Stimulated activated effector memory CD8-positive, alpha-beta T cell treated with anti-CD3 and anti-CD28 coated beads, Interleukin-12 subunit alpha, Interleukin-12 subunit beta, amount 100 ng/mL, for 72 hours (primary cell): Measurements from ENCODE around the gene COL6A2.
"Not testable (repeated sequence)": the region's sequence is repeated elsewhere in the genome, so short reads cannot be mapped to it uniquely, and the experiment has no call there.

ENCODE experiments used
- ATAC-seq: fragments of 150-1000 bp; cut with Tn5 transposase; 2 replicates; pipeline ENCODE4 v1.10.0; 2021
- DNase-seq, 2 donors: peaks; one replicate each; pipeline ENCODE4 v3.0.0; 2021 to 2022; ENCODE audit warnings: low spot score in 2 of 2
- H3K27ac Mint-ChIP-seq: one replicate; pipeline ENCODE4 v1.8.0; 2022; ENCODE audit warnings: mild to moderate bottlenecking, mixed read lengths
- H3K36me3 Mint-ChIP-seq: one replicate; pipeline ENCODE4 v1.8.0; 2022; ENCODE audit warnings: mild to moderate bottlenecking, mixed read lengths
- H3K4me1 Mint-ChIP-seq: one replicate; pipeline ENCODE4 v1.8.0; 2022; ENCODE audit warnings: mixed read lengths
- H3K4me3 Mint-ChIP-seq: one replicate; pipeline ENCODE4 v1.8.0; 2022; ENCODE audit warnings: mild to moderate bottlenecking, mixed read lengths
- H3K9me3 Mint-ChIP-seq: one replicate; pipeline ENCODE4 v1.8.0; 2022; ENCODE audit warnings: mixed read lengths

The COL6A2 gene

DNA sequence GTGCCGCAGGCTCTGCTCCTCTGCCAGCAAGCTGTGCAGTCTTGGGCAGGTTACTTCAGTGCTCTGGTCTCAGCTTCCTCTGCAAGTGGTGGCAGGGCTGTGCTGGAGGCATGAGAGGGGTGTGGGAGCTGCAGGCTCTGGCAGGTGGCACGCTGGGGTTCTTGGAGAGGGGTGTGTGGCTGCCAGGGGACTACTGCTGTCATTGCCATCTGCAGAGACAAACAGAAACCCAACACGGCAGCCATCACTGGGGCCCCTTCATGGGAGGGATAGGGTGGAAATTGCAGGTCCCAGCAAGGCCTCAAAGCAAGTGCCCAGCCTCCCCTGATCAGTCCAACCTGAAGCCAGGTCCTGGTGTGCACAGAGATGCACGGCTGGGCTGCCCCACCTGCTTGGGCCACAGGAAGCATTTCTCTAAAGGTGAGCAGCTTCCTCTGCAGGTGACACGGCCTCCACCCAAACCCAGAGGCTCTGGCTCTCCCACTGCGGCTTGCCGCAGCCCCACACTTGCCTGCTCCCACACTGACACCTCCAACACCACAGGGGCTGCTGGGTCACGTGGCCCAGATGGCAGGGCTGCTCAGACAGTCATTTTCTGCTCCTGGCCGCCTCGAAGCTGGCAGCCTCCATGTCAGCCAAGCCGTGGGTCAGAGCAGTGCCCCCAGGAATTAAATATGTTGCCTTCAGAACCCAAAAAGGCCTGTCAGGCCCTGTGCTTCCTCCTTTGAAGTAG, 4.1 kb upstream of the COL6A2 start:
- H3K36me3 Mint-ChIP-seq = peaks cover 7% of the 10 kb centered on the region
- no peak overlapping the region for H3K27ac Mint-ChIP-seq
- peak in 1 of 2 donors; percentile 51 for DNase-seq
- ATAC-seq = peak; percentile 60
- peaks cover 16% of the 10 kb centered on the region for H3K4me1 Mint-ChIP-seq
- H3K9me3 Mint-ChIP-seq = peaks cover 7% of the 10 kb centered on the region
- no peak overlapping the region for H3K4me3 Mint-ChIP-seq

GRCh38 chr21:46094401-46095082, 3.4 kb upstream of the COL6A2 start:
- no peak overlapping the region for H3K4me3 Mint-ChIP-seq
- H3K9me3 Mint-ChIP-seq = peaks cover 7% of the 10 kb centered on the region
- H3K36me3 Mint-ChIP-seq = peaks cover 7% of the 10 kb centered on the region
- H3K4me1 Mint-ChIP-seq = peaks cover 16% of the 10 kb centered on the region
- no peak for DNase-seq
- H3K27ac Mint-ChIP-seq = no peak overlapping the region
- ATAC-seq = no peak

- peaks cover 16% of the 10 kb centered on the region for H3K4me1 Mint-ChIP-seq
- DNase-seq = no peak
- H3K36me3 Mint-ChIP-seq = peaks cover 7% of the 10 kb centered on the region
- peaks cover 7% of the 10 kb centered on the region for H3K9me3 Mint-ChIP-seq
- ATAC-seq = no peak
- no peak overlapping the region for H3K4me3 Mint-ChIP-seq
- no peak overlapping the region for H3K27ac Mint-ChIP-seq
These were observed 2.7 kb upstream of the COL6A2 start for GRCh38 chr21:46095083-46095719.

GRCh38 chr21:46095814-46096595, 1.9 kb upstream of the COL6A2 start:
- peak in 1 of 2 donors; percentile 43 for DNase-seq
- no peak for ATAC-seq
- H3K36me3 Mint-ChIP-seq = peaks cover 5% of the 10 kb centered on the region
- H3K27ac Mint-ChIP-seq = no peak overlapping the region
- H3K4me3 Mint-ChIP-seq = peak overlapping the region; percentile 41
- H3K9me3 Mint-ChIP-seq = peaks cover 3% of the 10 kb centered on the region
- H3K4me1 Mint-ChIP-seq = peaks cover 23% of the 10 kb centered on the region

DNA sequence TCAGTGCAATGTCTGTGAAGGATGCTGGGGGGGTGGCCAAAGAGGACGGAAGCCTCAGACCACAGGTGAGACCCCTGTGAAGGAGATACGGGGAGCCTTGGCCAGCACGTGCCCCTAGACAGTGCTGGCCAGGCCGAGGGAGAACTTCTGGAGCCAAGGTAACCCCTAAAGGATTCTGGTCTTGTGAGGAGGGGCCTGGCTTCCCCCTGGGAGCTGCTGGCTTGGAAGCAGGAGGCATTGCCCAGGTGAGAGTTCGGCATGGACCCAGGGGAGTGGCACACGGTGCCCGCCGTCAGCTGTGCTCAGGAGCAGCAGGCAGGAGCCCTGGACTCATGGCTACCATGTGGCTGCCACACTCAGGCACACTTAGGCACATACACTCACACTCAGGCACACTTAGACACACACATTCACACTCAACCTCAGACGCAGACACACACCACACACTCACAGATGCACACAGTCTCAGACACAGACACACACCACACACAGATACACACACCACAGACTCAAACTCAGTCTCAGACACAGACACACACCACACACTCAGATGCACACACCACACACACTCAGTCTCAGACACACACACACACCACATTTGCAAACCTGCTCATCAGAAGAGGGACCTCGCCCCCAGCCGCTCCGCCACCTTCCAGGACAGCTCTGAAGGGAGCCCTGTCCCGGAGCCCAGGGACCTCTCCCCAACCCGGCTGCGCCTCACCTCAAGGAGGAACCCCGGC, 1.1 kb upstream of the COL6A2 start:
- peak in 1 of 2 donors; percentile 42 for DNase-seq
- Mint-ChIP-seq H3K4me3 (peak overlapping the region; percentile 41), H3K36me3 (no peaks in the 10 kb centered on the region), H3K27ac (no peak overlapping the region), H3K4me1 (peaks cover 23% of the 10 kb centered on the region), H3K9me3 (peaks cover under 1% of the 10 kb centered on the region)
- no peak for ATAC-seq

GRCh38 chr21:46098303-46099141, 610 bp downstream of the COL6A2 start:
- H3K27ac Mint-ChIP-seq = no peak overlapping the region
- peaks cover 23% of the 10 kb centered on the region for H3K4me1 Mint-ChIP-seq
- peak in 1 of 2 donors; percentile 49 for DNase-seq

GRCh38 chr21:46099476-46099875, 1.6 kb downstream of the COL6A2 start:
- H3K9me3 Mint-ChIP-seq = peaks cover 17% of the 10 kb centered on the region
- H3K4me1 Mint-ChIP-seq = peaks cover 23% of the 10 kb centered on the region
- ATAC-seq = no peak
- no peak overlapping the region for H3K27ac Mint-ChIP-seq
- DNase-seq = peak in 1 of 2 donors; percentile 45
- H3K36me3 Mint-ChIP-seq = no peaks in the 10 kb centered on the region
- H3K4me3 Mint-ChIP-seq = peak overlapping the region; percentile 42

More at GRCh38 chr21:46098303-46099141, 610 bp downstream of the COL6A2 start:
- H3K9me3 Mint-ChIP-seq = peaks cover 11% of the 10 kb centered on the region
- ATAC-seq = peak; percentile 31
- H3K36me3 Mint-ChIP-seq = no peaks in the 10 kb centered on the region
- peak overlapping the region; percentile 42 for H3K4me3 Mint-ChIP-seq

GRCh38 chr21:46100020-46100419, 2.1 kb downstream of the COL6A2 start:
- H3K4me3 Mint-ChIP-seq = no peak overlapping the region
- no peak for ATAC-seq

DNA sequence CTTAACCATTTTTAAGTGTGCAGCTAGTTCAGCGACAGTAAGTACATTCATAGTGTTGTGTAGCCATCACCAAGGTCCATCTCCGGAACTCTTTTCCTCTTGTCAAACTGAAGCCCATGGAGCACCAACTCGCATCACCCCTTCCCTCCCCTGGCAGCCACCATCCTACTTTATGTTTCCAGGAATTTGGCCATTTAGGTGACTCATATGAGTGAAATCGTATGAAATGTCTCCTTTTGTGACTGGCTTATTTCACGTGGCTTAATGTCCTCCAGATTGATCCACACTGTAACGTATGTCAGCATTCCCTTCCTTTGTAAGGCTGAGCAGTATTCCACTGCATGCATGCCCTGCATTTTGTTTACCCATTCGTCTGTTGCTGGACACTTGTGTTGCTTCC, 2.5 kb downstream of the COL6A2 start:
- Mint-ChIP-seq H3K4me3 (no peak overlapping the region), H3K27ac (no peak overlapping the region), H3K4me1 (peaks cover 21% of the 10 kb centered on the region), H3K9me3 (peaks cover 17% of the 10 kb centered on the region), H3K36me3 (no peaks in the 10 kb centered on the region)
- ATAC-seq (no peak), DNase-seq (peak in 1 of 2 donors; percentile 37)

More at GRCh38 chr21:46100020-46100419, 2.1 kb downstream of the COL6A2 start:
- no peaks in the 10 kb centered on the region for H3K36me3 Mint-ChIP-seq
- H3K4me1 Mint-ChIP-seq = peaks cover 23% of the 10 kb centered on the region
- H3K27ac Mint-ChIP-seq = no peak overlapping the region
- DNase-seq = peak in 1 of 2 donors; percentile 30
- peaks cover 17% of the 10 kb centered on the region for H3K9me3 Mint-ChIP-seq

GRCh38 chr21:46100906-46101305, 3.0 kb downstream of the COL6A2 start:
- peaks cover 17% of the 10 kb centered on the region for H3K9me3 Mint-ChIP-seq
- no peaks in the 10 kb centered on the region for H3K36me3 Mint-ChIP-seq
- H3K4me3 Mint-ChIP-seq = no peak overlapping the region
- ATAC-seq (no peak), DNase-seq (no peak)
- H3K4me1 Mint-ChIP-seq = peaks cover 18% of the 10 kb centered on the region
- no peak overlapping the region for H3K27ac Mint-ChIP-seq

DNA sequence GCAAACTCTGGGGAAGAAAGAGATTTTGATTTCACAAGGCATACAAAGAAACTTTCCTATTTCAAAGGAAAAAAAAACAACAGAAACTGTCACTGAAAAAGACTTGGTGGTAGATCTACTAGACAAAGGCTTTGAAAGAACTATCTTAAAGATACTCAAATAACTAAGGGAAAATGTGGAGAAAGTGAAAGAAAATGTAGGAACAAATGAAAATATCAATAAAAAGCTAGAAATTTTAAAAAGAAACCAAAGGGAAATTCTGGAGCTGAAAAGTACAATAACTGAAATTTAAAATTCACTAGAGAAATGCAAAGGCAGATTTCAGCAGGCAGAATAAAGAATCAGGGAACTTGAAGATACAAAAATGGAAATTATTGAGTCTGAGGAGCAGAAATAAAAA, 6.2 kb downstream of the COL6A2 start:
- DNase-seq = no peak
- H3K9me3 Mint-ChIP-seq = peaks cover 23% of the 10 kb centered on the region

DNA sequence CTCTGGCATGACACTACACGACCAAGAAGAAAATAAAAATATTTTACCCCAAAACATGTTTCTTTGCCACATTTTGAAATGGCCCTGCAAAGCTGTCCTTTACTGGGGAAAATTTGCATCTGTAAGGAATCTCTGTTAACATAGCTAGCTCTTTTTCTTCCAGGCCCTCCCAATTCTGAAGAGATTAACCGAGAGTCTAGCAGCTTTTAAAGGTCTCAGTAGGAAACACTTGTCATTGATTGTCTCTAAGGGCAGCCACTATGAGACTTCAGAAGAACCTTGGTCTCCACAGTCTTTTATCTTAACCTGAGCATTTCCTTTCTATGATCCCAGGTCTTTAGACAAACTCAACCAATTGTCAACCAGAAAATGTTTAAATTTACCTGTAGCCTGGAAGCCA, 9.5 kb downstream of the COL6A2 start:
- not testable (repeated sequence) for ATAC-seq, H3K36me3 Mint-ChIP-seq, H3K4me1 Mint-ChIP-seq, DNase-seq, H3K27ac Mint-ChIP-seq, H3K4me3 Mint-ChIP-seq
- peaks cover 18% of the 10 kb centered on the region for H3K9me3 Mint-ChIP-seq

More for the DNA sequence above, 6.2 kb downstream of the COL6A2 start:
- Mint-ChIP-seq H3K4me3 (no peak overlapping the region), H3K4me1 (peaks cover 6% of the 10 kb centered on the region), H3K27ac (no peak overlapping the region), H3K36me3 (no peaks in the 10 kb centered on the region)
- ATAC-seq = no peak

- H3K27ac Mint-ChIP-seq = no peak overlapping the region
- H3K4me3 Mint-ChIP-seq = no peak overlapping the region
- H3K4me1 Mint-ChIP-seq = no peaks in the 10 kb centered on the region
- no peaks in the 10 kb centered on the region for H3K36me3 Mint-ChIP-seq
- DNase-seq (no peak), ATAC-seq (no peak)
- peaks cover 12% of the 10 kb centered on the region for H3K9me3 Mint-ChIP-seq
These were observed 11.0 kb downstream of the COL6A2 start for GRCh38 chr21:46108827-46109312.
